Brain microvascular endothelial cell (primary cell): ENCODE results near the gene CNNM2.
"Not testable (repeated sequence)": the region's sequence is repeated elsewhere in the genome, so short reads cannot be mapped to it uniquely, and the experiment has no call there.

Experiments used
- DNase-seq: peaks from one replicate; pipeline ENCODE4 v3.0.0-alpha.2; 2020
- H3K27ac ChIP-seq: fragments of 250-450 bp; sonication (Bioruptor Pico); 2 replicates; pipeline ENCODE4 v1.5.1; 2020; ENCODE audit warnings: mild to moderate bottlenecking, moderate library complexity
- H3K27me3 ChIP-seq: fragments of 250-450 bp; sonication (Bioruptor Pico); replicated peaks from 2 replicates; pipeline ENCODE4 v1.5.1; 2020; ENCODE audit warnings: mild to moderate bottlenecking
- H3K36me3 ChIP-seq: fragments of 250-450 bp; sonication (Bioruptor Pico); replicated peaks from 2 replicates; pipeline ENCODE4 v1.5.1; 2020; ENCODE audit warnings: mild to moderate bottlenecking
- H3K4me3 ChIP-seq: 2 replicates; pipeline ENCODE4 v1.5.1; 2011; ENCODE audit warnings: low read depth, mild to moderate bottlenecking, control low read depth, low read length, moderate library complexity
- CTCF ChIP-seq: IDR thresholded peaks from 2 replicates; pipeline ENCODE4 v1.5.1; 2011; ENCODE audit warnings: low read depth, mild to moderate bottlenecking, moderate library complexity, low read length, control low read depth, inconsistent platforms; ENCODE audit errors: missing control alignments
- in situ Hi-C: cut with HindIII; loops from 2 replicates; pipeline ENCODE4 v1.10.0; 2017; ENCODE audit warnings: low sequenced_read_pairs, low pct_ligation_motif_present

CNNM2 gene

GRCh38 chr10:103124420-103125096 is 206.5 kb downstream of the CNNM2 start:
- in situ Hi-C loops, result no loop called here
- no peak for TF ChIP-seq CTCF
- no peak overlapping the region for H3K4me3 ChIP-seq
- no peaks in the 10 kb centered on the region for H3K36me3 ChIP-seq
- DNase-seq, result no peak
- no peak overlapping the region for H3K27ac ChIP-seq
- H3K27me3 ChIP-seq, result no peaks in the 10 kb centered on the region

- DNase-seq, result peak; percentile 38
- Histone ChIP-seq H3K27me3 (no peaks in the 10 kb centered on the region), H3K4me3 (no peak overlapping the region), H3K27ac (no peak overlapping the region), H3K36me3 (no peaks in the 10 kb centered on the region)
- no peak for TF ChIP-seq CTCF
- in situ Hi-C loops, result no loop called here
Measured at GRCh38 chr10:103125323-103126267, 207.5 kb downstream of the CNNM2 start.

- in situ Hi-C loops, result no loop called here
- DNase-seq, result no peak
- no peak overlapping the region for H3K27ac ChIP-seq
- TF ChIP-seq CTCF, result no peak
- H3K27me3 ChIP-seq, result no peaks in the 10 kb centered on the region
- no peaks in the 10 kb centered on the region for H3K36me3 ChIP-seq
- no peak overlapping the region for H3K4me3 ChIP-seq
Measured at GRCh38 chr10:103127241-103127640, 209.1 kb downstream of the CNNM2 start.

GRCh38 chr10:103130180-103130579 is 212.1 kb downstream of the CNNM2 start:
- in situ Hi-C loops, H3K36me3 ChIP-seq, H3K4me3 ChIP-seq, H3K27me3 ChIP-seq, DNase-seq, H3K27ac ChIP-seq: not testable (repeated sequence)

GRCh38 chr10:103130910-103131309 is 212.8 kb downstream of the CNNM2 start:
- Histone ChIP-seq H3K4me3 (no peak overlapping the region), H3K27ac (no peak overlapping the region), H3K27me3 (no peaks in the 10 kb centered on the region), H3K36me3 (no peaks in the 10 kb centered on the region)
- in situ Hi-C loops, result no loop called here
- no peak for DNase-seq
- no peak for TF ChIP-seq CTCF

GRCh38 chr10:103135168-103135567 is 217.1 kb downstream of the CNNM2 start:
- H3K4me3 ChIP-seq, H3K27ac ChIP-seq, H3K36me3 ChIP-seq, DNase-seq, in situ Hi-C loops, H3K27me3 ChIP-seq: not testable (repeated sequence)
